OCI-LY3 (cell line): Measurements from ENCODE around the gene LDAH.
A peak's percentile ranks its signal among the peaks of the same experiment; 100 is the strongest.

ENCODE experiments used
- H2AFZ ChIP-seq: fragments of 200-600, 300-600 bp; shearing (Covaris generic); 2 replicates; pipeline ENCODE4 v1.6.0; 2014; ENCODE audit warnings: antibody characterized with exemption, low read depth, low read length
- H3K27ac ChIP-seq: fragments of 200-600, 300-600 bp; sonication (generic); 2 replicates; pipeline ENCODE4 v1.5.1; 2014; ENCODE audit warnings: mild to moderate bottlenecking, low read length, moderate library complexity, mixed read lengths
- H3K27me3 ChIP-seq: fragments of 200-600, 300-600 bp; sonication (generic); 2 replicates; pipeline ENCODE4 v1.6.1; 2014; ENCODE audit warnings: low read depth, low read length, mixed read lengths
- H3K36me3 ChIP-seq: fragments of 200-600, 300-600 bp; sonication (generic); replicated peaks from 2 replicates; pipeline ENCODE3; 2014; ENCODE audit warnings: low read depth, low read length, mixed read lengths
- H3K4me1 ChIP-seq: fragments of 300-600, 200-600 bp; sonication (generic); 2 replicates; pipeline ENCODE4 v1.6.1; 2014; ENCODE audit warnings: low read length, mixed read lengths
- H3K4me2 ChIP-seq: fragments of 200-600, 300-600 bp; sonication (generic); 2 replicates; pipeline ENCODE4 v1.6.1; 2014; ENCODE audit warnings: low read length, mixed read lengths
- H3K4me3 ChIP-seq: fragments of 300-600, 200-600 bp; sonication (generic); 2 replicates; pipeline ENCODE4 v1.5.1; 2014; ENCODE audit warnings: antibody characterized with exemption, mild to moderate bottlenecking, low read length, moderate library complexity
- H3K79me2 ChIP-seq: fragments of 300-600, 200-600 bp; shearing (Covaris generic); 2 replicates; pipeline ENCODE4 v1.6.1; 2014; ENCODE audit warnings: mild to moderate bottlenecking, low read length, mixed read lengths
- H3K9ac ChIP-seq: fragments of 300-600, 200-600 bp; shearing (Covaris generic); 2 replicates; pipeline ENCODE4 v1.6.0; 2014; ENCODE audit warnings: mild to moderate bottlenecking, low read length, moderate library complexity
- H3K9me3 ChIP-seq: fragments of 200-600, 300-600 bp; shearing (Covaris generic); 2 replicates; pipeline ENCODE4 v1.6.1; 2014; ENCODE audit warnings: low read length, mixed read lengths; ENCODE audit not compliant: insufficient read depth
- H4K20me1 ChIP-seq: fragments of 200-600, 300-600 bp; sonication (generic); 2 replicates; pipeline ENCODE4 v1.6.1; 2016; ENCODE audit warnings: low read length, mixed read lengths; ENCODE audit not compliant: insufficient read depth
- CTCF ChIP-seq: fragments of 200-600, 300-600 bp; sonication (generic); IDR thresholded peaks from 2 replicates; pipeline ENCODE4 v1.5.1; 2014; ENCODE audit warnings: antibody characterized with exemption, low read length, low read depth
- EZH2phosphoT487 ChIP-seq: fragments of 200-600 bp; shearing (Covaris generic); IDR thresholded peaks from 2 replicates; pipeline ENCODE4 v1.6.1; 2018; ENCODE audit warnings: antibody characterized with exemption, mixed run types, low read depth

LDAH gene

GRCh38 chr2:20822535-20823490 lies at the start of gene LDAH:
Gene LDAH, minus strand, starts transcription at chr2:20823101. Its CDS starts 21,638 bp downstream, at chr2:20801463.
- Histone ChIP-seq H3K9me3 (no peaks in the 10 kb centered on the region), H4K20me1 (peaks cover 3% of the 10 kb centered on the region; the same call in 1 of the 2 replicates), H3K27ac (peak within 1 kb of the TSS; percentile 79), H3K9ac (peak within 1 kb of the TSS; percentile 97), H3K4me1 (no peaks in the 10 kb centered on the region), H3K79me2 (peaks cover 31% of the 10 kb centered on the region), H3K4me2 (peak within 1 kb of the TSS; percentile 96), H3K4me3 (peak within 1 kb of the TSS; percentile 96), H3K27me3 (no peaks in the 10 kb centered on the region), H3K36me3 (peaks cover 7% of the 10 kb centered on the region), H2AFZ (peak within 1 kb of the TSS; percentile 99)
- TF ChIP-seq EZH2phosphoT487 (no peak), CTCF (no peak)

DNA sequence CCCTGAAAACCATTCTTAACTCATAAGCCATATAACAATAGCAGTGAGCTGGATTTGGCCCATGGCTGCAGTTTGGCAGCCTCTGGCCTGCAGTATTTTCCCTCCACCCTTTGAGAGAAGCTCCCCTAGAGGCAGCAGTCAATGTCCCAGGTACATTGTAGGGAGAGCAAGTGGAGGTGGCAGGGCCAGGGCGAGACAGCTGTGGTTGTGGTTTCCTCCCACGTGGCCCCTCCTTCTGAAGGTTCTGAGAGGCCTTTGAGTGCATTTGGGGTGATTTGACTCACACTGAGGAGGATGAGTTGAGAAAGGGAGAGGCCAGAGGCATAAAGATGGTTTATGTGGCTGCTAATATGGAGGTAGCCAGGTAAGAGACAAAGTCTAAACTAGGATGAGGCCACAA lies 45.5 kb upstream of the LDAH start:
- Histone ChIP-seq H3K4me3 (no peak overlapping the region), H2AFZ (no peak overlapping the region), H3K27ac (no peak overlapping the region), H3K4me1 (peaks cover 6% of the 10 kb centered on the region), H3K4me2 (no peak overlapping the region), H3K9ac (no peak overlapping the region), H3K36me3 (no peaks in the 10 kb centered on the region), H4K20me1 (no peaks in the 10 kb centered on the region), H3K9me3 (no peaks in the 10 kb centered on the region), H3K79me2 (no peaks in the 10 kb centered on the region), H3K27me3 (peaks cover 6% of the 10 kb centered on the region; the same call in 1 of the 2 replicates)
- TF ChIP-seq CTCF, result no peak
- TF ChIP-seq EZH2phosphoT487, result no peak

DNA sequence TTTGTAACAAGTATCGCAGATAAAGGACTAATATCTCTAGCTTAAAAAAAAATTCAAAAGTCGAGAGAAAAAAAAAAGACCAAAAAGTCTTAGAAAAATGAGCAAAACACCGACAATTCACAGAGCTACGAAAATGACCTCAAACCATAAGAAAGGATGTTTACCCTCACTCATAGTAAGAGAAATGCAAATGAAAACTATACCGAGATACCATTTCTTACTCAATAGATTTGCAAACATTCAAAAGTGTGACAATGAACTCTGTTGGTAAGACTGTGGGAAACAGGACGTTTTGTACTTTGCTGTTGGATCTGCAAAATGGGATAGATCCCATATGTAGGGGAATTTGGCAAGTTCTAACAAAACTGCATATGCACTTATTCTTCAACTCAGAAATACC lies 39.9 kb upstream of the LDAH start:
- Histone ChIP-seq H3K36me3 (no peaks in the 10 kb centered on the region), H3K9me3 (no peaks in the 10 kb centered on the region), H3K4me2 (no peak overlapping the region), H3K9ac (no peak overlapping the region), H3K27me3 (peaks cover 3% of the 10 kb centered on the region; the same call in 1 of the 2 replicates), H2AFZ (no peak overlapping the region), H3K4me3 (no peak overlapping the region), H3K27ac (no peak overlapping the region), H3K79me2 (no peaks in the 10 kb centered on the region), H3K4me1 (no peaks in the 10 kb centered on the region), H4K20me1 (no peaks in the 10 kb centered on the region)
- TF ChIP-seq CTCF (no peak), EZH2phosphoT487 (no peak)

DNA sequence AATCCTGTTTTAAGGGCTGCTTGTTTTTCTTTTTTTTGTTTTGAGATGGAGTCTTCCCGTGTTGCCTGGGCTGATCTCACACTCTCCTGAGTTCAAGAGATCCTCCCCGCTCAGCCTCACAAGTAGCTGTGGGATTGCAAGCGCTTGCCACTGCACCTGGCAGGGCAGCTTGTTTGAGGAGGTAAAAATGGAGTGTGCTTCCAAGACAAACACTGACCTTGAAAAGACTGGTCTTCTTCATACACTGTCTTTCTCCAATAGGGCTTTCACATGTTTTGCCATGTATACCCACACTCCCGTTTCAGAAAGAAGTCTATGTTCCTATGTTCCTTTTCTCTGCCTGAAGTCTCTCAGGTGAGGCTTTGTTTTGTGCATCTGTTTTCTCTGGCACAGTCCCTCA lies 32.6 kb upstream of the LDAH start:
- Histone ChIP-seq H3K27me3 (peaks cover 9% of the 10 kb centered on the region; the same call in 1 of the 2 replicates), H2AFZ (no peak overlapping the region), H3K9me3 (no peaks in the 10 kb centered on the region), H3K27ac (no peak overlapping the region), H3K79me2 (no peaks in the 10 kb centered on the region), H3K4me1 (no peaks in the 10 kb centered on the region), H3K36me3 (no peaks in the 10 kb centered on the region), H3K4me3 (no peak overlapping the region), H3K4me2 (no peak overlapping the region), H3K9ac (no peak overlapping the region), H4K20me1 (no peaks in the 10 kb centered on the region)
- TF ChIP-seq EZH2phosphoT487 (no peak), CTCF (no peak)
